ENCODE measurements around the gene PPFIBP2.
"Not testable (repeated sequence)": the region's sequence is repeated elsewhere in the genome, so short reads cannot be mapped to it uniquely, and the experiment has no call there.

PPFIBP2 gene

DNA sequence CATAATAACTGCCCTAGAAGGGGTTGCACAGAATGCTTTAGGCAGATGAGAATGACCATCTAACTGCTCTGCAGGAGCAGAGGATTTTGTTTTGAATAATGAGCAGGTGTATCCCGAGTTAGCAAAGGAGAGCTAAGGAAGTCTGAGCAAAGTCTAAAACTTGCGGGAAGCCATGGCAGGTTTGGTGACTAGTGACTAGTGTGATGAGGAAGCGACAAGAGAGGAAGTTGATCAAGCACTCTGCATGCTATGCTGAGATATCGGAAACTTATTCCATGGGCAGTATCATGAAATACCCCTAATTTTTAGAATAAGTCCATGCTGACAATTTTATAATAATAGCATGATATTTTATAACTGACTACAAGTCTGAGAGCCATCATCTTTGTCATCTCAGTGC, 15.6 kb upstream of the PPFIBP2 start:
- no peak for DNase-seq (ENCODE audit: low spot score)

GRCh38 chr11:7499081-7499480, 14.7 kb upstream of the PPFIBP2 start:
- no peak for DNase-seq (ENCODE audit: low spot score)

GRCh38 chr11:7500251-7500650, 13.5 kb upstream of the PPFIBP2 start:
- no peak for DNase-seq (ENCODE audit: low spot score)

- DNase-seq (ENCODE audit: low spot score) = no peak
Observed at GRCh38 chr11:7501251-7501650, 12.5 kb upstream of the PPFIBP2 start.

- DNase-seq (ENCODE audit: low spot score) = no peak
Observed at GRCh38 chr11:7501894-7502293, 11.9 kb upstream of the PPFIBP2 start.

DNA sequence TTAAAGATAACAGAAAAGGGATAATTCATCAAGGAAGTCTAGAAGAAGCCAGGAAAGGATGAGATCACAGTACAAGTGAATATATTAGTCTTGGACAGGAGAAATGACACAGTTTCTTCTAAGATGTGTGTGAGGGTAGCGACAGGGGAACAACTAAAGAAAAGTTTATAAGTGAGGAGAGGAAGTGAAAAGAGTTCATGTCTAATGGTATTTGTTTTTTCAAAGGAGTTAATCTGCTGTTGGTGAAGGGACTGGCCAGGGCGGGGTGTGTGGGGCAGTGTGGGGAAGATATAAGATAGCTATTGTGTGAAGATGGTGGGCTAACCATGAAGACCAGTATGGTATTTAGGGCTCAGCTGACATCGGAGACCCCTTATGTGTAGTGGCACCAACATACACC, 7.6 kb upstream of the PPFIBP2 start:
- no peak for DNase-seq (ENCODE audit: low spot score)

DNA sequence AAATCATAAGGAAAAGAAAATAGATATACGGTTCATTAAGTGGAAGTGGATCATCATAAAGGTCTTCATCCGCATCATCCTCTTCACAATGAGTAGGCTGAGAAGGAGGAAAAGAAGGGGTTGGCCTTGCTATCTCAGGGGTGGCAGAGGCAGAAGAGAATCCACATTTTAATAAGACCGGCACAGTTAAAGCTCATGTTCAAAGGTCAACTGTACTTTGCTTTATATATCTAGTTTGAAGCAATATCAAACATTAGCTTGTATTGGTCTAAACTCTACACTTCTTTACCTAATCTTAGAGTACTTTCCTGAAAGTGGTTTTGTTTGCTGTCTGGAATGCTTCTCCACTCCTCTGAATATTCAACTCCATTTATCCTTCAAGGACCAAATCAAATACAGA, 5.7 kb upstream of the PPFIBP2 start:
- DNase-seq (ENCODE audit: low spot score) = no peak

GRCh38 chr11:7509966-7510365, 3.8 kb upstream of the PPFIBP2 start:
- DNase-seq (ENCODE audit: low spot score) = no peak

DNA sequence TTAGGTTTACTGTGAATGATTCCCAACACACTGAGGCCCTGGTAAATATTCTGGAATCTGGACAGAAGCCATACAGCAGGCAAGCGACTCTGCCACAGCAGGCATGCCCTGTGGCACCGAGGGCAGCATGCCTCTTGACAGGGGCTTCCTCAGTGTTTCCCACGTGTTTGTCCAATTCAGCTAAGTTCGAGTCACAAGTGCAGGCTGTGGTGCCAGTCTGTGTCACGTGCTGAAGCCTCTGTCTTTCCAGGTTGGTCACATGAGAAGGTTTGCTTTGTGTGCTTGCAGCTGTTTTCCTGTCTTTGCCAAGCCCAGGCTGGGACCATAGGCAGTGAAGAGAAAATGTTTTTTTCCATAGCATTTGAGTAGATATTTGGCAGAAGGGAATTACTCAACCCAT, 2.4 kb upstream of the PPFIBP2 start:
- DNase-seq (ENCODE audit: low spot score) = no peak

DNA sequence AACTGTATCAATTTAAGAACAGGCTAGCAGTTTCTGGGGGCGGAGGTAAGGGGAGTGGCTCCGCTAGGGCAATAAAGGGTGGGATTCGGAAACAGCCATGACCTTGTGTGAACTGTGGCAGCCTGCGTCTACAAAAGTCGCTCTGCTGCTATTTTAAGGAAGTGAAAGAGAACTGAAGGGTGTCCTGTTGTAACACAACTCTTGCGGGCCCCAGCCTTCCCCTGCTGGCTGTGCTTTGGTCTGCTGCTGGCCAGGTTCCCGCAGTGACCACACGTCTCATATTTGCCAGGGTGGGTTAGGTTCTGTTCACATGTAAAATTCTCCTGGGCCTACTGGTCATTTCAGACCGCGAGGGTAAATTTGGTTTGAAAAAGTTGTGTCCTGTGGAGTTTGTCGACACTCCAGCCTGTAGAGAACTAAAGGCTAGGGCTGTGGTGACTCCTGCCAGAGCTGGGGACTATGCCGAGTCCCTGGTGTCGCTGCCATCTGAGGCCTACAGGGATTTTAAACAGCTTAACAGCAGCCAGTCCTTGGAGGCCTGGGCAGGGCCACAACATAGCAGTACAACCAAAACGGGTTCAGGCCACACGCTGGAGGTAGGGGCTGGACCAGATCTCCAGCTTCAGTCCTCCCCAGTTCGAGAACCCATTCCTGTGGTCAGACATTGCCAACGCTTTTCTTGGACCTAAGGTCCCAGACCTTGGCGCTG, 1.1 kb upstream of the PPFIBP2 start:
- DNase-seq (ENCODE audit: low spot score) = no peak

- DNase-seq (ENCODE audit: low spot score) = no peak
Observed at GRCh38 chr11:7514099-7514591, 346 bp downstream of the PPFIBP2 start.

DNA sequence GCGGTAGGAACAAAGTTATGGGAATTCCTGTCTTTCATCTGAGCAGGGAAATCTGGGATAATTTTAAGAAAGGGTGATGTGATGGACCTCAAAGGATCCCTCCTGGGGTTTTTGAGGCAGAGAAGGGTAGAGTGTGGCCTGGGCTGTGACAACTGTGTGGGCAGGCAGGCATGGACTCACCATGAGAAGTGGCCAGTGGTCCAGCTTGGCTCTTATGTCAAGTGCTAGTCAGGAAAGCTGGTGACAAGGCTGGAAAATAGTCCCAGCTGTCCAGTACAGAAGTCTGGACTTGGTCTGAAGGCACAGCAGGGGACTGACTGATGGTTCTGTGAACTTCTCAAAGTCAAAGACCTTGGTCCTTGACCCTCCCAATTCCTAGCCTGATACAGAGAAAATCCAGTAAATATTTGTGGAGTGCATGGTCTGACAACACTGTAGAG, 1.7 kb downstream of the PPFIBP2 start:
- no peak for DNase-seq (ENCODE audit: low spot score)

DNA sequence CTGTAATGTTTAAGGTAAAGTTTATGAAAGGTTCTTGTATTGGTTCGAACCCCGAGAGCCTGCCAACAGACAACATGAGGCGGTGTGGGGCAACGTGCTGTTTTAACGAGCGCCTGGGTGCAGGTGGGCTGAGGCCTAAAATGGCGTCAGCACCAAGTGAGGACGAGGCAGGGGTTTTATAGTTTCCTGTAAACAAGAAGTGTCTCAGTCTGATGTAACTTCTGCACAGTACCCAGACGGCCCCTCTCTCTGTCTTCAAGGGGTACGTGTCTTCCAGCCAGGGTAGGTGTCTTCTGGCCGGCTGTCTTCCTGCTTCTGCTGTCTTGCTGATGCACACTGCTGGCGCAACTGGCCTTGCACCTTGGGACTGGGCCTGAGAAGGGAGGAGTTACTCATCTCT, 2.7 kb downstream of the PPFIBP2 start:
- no peak for DNase-seq (ENCODE audit: low spot score)

DNA sequence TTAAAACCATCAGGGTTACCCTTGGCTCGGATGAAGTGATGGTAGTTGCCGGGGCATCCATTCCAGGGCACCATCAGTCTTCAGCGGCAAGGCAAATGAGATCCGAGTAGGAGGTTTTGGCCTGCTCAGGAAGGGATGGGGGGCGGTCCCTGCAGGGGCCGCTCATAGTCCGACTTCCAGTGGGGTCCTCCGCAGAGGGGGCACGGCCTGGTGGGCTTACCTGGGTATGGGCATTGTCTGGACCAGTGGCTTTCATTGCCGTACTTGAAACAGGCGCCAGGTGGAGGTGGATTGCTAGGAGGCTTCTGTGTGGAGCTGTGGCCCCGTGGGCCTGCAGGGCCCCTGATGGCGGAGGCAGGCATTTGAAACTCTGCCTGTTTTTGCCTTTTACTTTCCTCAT, 3.9 kb downstream of the PPFIBP2 start:
- DNase-seq (ENCODE audit: low spot score) = not testable (repeated sequence)

DNA sequence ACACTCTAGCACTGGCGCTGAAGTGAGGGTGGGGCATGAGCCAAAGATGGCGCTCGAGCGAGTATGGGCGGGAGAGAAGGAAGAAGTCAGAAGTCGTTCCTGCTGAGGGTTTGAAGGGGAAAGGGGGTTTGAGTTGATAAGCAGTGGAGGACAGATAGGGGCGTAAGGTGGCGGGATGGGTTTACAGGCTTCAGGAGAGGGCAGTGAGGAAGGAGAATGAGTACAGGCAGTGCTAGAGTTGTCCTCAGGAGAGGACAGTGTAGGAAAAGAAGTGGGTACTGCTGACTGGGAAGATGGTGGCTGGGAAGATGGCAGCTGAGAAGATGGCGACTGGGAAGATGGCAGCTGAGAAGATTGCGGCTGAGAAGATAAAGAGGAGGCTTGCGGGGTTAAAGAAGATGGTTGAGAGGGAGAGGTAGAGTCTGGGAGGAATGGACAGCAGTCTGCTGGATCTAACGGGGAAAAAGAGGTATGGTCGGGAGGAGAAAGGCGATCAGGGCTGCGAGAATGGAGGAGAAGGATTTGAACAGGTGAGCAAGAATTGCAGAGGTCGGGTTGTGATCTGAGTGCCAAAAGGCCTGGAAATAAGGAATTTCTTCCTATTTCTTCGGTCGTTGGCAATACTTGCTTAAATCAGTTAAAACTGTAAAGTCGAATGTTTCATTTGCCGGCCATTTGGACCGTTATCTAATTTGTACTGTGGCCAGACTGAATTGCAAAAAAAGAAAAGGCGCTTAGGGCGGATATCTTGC, 5.2 kb downstream of the PPFIBP2 start:
- DNase-seq (ENCODE audit: low spot score) = no peak

DNA sequence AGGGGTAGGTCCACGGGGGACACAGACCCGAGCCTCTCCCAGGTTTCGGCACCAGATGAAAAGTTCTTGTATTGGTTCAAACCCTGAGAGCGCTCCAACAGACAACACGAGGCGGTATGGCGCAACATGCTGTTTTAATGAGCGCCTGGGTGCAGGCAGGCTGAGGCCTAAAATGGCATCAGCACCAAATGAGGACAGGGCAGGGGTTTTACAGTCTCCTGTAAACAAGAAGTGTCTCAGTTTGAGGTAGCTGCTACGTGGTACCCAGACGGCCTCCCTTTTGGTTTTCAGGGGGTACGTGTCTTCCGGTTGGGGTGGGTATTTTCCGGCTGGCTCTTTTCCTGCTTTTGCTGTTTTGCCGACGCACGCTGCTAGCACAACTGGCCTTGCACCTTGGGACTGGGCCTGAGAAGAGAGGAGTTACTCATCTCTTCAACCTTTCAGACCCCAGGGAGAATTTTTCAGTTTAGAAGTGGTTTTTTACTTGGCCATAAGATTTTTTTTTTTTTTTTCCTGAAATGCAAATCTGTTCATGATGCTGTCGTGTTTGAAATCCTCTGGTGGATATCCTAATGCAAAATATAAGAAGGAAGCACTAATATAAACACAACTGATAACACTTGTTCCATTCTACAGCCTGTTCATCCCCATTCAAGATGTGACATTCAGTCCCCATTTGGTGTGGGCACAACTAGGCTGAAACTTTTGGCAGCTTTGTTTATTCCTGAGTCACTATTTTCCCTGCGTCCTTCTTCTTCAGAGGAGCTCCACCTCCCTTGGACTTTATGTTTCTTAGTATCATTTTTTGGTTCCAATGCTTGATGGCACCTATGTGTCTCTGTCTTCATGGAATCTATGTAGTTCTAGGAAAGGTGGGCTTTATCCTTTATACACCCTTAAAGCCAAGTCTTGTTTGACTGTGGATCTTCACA, 6.5 kb downstream of the PPFIBP2 start:
- no peak for DNase-seq (ENCODE audit: low spot score)

- DNase-seq (ENCODE audit: low spot score) = no peak
Observed at GRCh38 chr11:7520981-7521487, 7.2 kb downstream of the PPFIBP2 start.

- DNase-seq (ENCODE audit: low spot score) = no peak
Observed at GRCh38 chr11:7522121-7522520, 8.3 kb downstream of the PPFIBP2 start.

DNA sequence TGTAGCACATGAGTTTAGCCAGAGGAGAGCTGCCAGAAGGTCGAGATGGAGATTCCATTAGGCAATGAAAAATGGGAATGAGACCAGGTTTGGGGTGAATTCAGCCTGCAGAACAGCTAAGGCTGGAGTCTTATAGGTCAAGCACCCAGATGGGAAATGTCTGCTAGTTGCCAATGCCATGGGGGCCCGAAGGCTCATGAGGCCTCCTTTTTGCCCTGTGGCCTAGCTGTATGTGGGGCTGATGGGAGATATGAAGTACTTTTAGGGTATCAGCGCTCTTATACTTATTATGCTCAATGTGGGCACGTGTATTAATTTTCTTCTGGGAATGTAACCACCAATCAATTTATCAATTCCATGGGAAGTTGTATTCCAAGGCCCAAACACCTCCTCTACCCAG, 8.7 kb downstream of the PPFIBP2 start:
- DNase-seq (ENCODE audit: low spot score) = no peak

DNA sequence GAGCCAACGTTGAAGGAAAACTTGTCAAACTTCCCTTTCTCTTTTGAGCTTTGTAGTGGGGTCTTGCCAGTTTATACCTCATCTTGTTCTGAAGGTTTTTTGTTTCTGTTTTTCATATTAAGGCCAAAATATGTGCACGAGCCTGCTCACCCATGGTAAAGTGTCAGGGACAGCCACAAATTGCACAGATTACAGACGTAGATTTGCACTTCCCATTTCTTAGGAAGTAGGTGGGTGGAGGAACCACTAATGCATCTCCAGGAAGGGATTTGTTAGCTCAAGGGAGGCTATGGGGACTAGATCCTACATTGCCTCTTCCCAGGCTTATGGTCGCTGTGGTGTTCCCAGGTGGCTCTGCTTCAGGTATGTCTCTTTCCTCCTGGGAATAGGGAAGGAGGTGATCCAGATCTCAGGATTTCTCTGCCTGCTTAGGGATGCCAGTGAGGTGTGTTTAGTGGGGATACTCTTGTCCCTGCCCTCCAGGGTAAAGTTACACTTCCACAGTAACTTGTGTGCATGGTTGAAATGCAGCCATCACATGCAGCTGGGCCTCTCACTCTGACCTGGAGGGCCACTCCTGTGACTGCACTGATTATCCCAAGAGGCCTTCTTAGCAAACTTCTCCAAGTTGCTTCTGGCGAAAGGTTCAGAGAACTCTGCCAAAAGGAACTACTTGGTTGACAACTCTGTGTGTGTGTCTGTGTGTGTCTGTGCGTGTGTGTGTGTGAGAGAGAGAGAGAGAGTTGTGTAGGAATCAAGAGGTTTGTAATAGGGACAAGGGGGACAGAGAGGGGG, 9.8 kb downstream of the PPFIBP2 start:
- DNase-seq (ENCODE audit: low spot score) = no peak

Data from SK-N-DZ (cell line).